ENCODE data around the gene DLG1. TPM values are rescaled to one million over a fixed set of nuclear protein-coding genes. Genes with fewer than 3 reads are reported as not detected.
A peak's percentile ranks its signal among the peaks of the same experiment; 100 is the strongest.

DLG1 gene
- total and polyA plus RNA-seq, 9 of the 15 experiments (the other 6 are each of a cell fraction or from before 2014, with no cell fraction given), result 9.4 to 63.5 (median 43.6) TPM

GRCh38 chr3:197064771-197065170 is 233.6 kb downstream of the DLG1 start:
- WGBS (ENCODE audit: insufficient coverage, low coverage, missing lambda C conversion rate), result 42% methylated on average over 1 of the region's 1 CpG
- no peaks in the 10 kb centered on the region for H3K9me3 ChIP-seq (replicated peaks; ENCODE audit: control insufficient read depth, insufficient read depth, low read depth, low read length)
- H3K27me3 ChIP-seq (ENCODE audit: control insufficient read depth in 2 of 2, insufficient read depth in 2 of 2, low read length in 2 of 2), result no peaks in the 10 kb centered on the region
- ChIA-PET CTCF (ENCODE audit: low intra/inter-chr PET ratio) (no interaction called here), POLR2A (no interaction called here)
- no peak for FAIRE-seq
- DNase-seq (ENCODE audit: extremely low read depth in 1 of 4, low spot score in 3 of 4), result peak in 1 of 4 experiments; percentile 6
- H3K9ac ChIP-seq (ENCODE audit: insufficient read depth in 1 of 2, low read depth in 2 of 2, low read length in 2 of 2), result no peak overlapping the region
- H2AFZ ChIP-seq (ENCODE audit: low read depth, low read length), result no peak overlapping the region
- H3K4me2 ChIP-seq (ENCODE audit: insufficient read depth, low read length), result no peak overlapping the region
- ATAC-seq, result 0 out of 3 replicates have a peak, but pooled peaks have one; percentile 42
- BruUV-seq (replicated peaks), result no TSS peak
- no peaks in the 10 kb centered on the region for H3K9me1 ChIP-seq (ENCODE audit: control insufficient read depth, insufficient read depth, low read length)
- no peaks in the 10 kb centered on the region for H3K79me2 ChIP-seq (ENCODE audit: control insufficient read depth, insufficient read depth, low read length)
- no peak overlapping the region for H3K27ac ChIP-seq (ENCODE audit: extremely low read depth, low read depth, low read length)
- in situ Hi-C loops (cut with MboI) (no loop called here), intact Hi-C loops (cut with micrococcal nuclease) (no loop called here)
- no peaks in the 10 kb centered on the region for H4K20me1 ChIP-seq (replicated peaks; ENCODE audit: control insufficient read depth, insufficient read depth, low read length)
- no peak overlapping the region for H3K4me3 ChIP-seq
- no peaks in the 10 kb centered on the region for H3K4me1 ChIP-seq (replicated peaks in 1 of 2; ENCODE audit: control insufficient read depth in 2 of 2, insufficient read depth in 2 of 2, low read length in 2 of 2)
- H3K36me3 ChIP-seq (ENCODE audit: control insufficient read depth, insufficient read depth, low read length), result peaks cover 46% of the 10 kb centered on the region; the same call in 2 of the 3 replicates
- TF ChIP-seq POU5F1 (IDR thresholded peaks at IDR 0.05; ENCODE audit: borderline replicate concordance, low read depth, low read length, partially characterized antibody), result no peak
- no peak for TF ChIP-seq ETV5 (CRISPR knock-in tag; IDR thresholded peaks at IDR 0.05; ENCODE audit: low read depth)
- no peak for TF ChIP-seq BCLAF1 (IDR thresholded peaks at IDR 0.05; ENCODE audit: borderline replicate concordance in 1 of 2, control insufficient read depth in 1 of 2, low read depth in 2 of 2, low read length in 1 of 2)
- no peak for TF ChIP-seq ZFX (CRISPR knock-in tag; IDR thresholded peaks at IDR 0.05)
- TF ChIP-seq SOX6 (IDR thresholded peaks at IDR 0.05), result no peak
- no peak for TF ChIP-seq GTF2E2 (tag; IDR thresholded peaks at IDR 0.05)
- TF ChIP-seq HMGN3 (IDR thresholded peaks at IDR 0.05; ENCODE audit: borderline replicate concordance, extremely low read depth, insufficient read length, low read depth, low read length), result no peak
- no peak for TF ChIP-seq SRSF1 (IDR thresholded peaks at IDR 0.05; ENCODE audit: low read depth, low read length)
- no peak for TF ChIP-seq FUS (optimal IDR thresholded peaks at IDR 0.05; ENCODE audit: low read depth, low read length)
- TF ChIP-seq RFX5 (IDR thresholded peaks at IDR 0.05; ENCODE audit: low read depth, low read length), result no peak
- TF ChIP-seq ZMIZ1 (IDR thresholded peaks at IDR 0.05; ENCODE audit: low read depth in 2 of 2, low read length in 2 of 2), result no peak
- no peak for TF ChIP-seq PCBP1 (IDR thresholded peaks at IDR 0.05; ENCODE audit: low read depth, low read length, poor library complexity, severe bottlenecking)
- TF ChIP-seq IRF2 (CRISPR knock-in tag; IDR thresholded peaks at IDR 0.05), result no peak
- TF ChIP-seq BRCA1 (IDR thresholded peaks at IDR 0.05), result no peak
- TF ChIP-seq BRCA1 (CRISPR knock-in tag; IDR thresholded peaks at IDR 0.05), result no peak
- no peak for TF ChIP-seq ZKSCAN1 (IDR thresholded peaks at IDR 0.05; ENCODE audit: low read depth, low read length)
